Measurements from ENCODE around the gene C11orf54.

C11orf54 gene

GRCh38 chr11:93804879-93805278 lies 63.4 kb downstream of the C11orf54 start:
- H3K4me2 ChIP-seq (ENCODE audit: low read length), result no peak overlapping the region
- no peak overlapping the region for H3K9ac ChIP-seq (ENCODE audit: low read length)
- no peaks in the 10 kb centered on the region for H3K9me2 ChIP-seq (ENCODE audit: low read depth, low read length)
- no peaks in the 10 kb centered on the region for H3K79me2 ChIP-seq (ENCODE audit: insufficient read depth, low read length)
- H3K4me3 ChIP-seq (ENCODE audit: low read depth, low read length, poor library complexity, severe bottlenecking), result no peak overlapping the region
- no peaks in the 10 kb centered on the region for H3F3A ChIP-seq (ENCODE audit: insufficient read depth, low read length)
- H3K36me3 ChIP-seq (ENCODE audit: insufficient read depth, low read length), result peaks cover 81% of the 10 kb centered on the region
- H3K9me3 ChIP-seq (ENCODE audit: low read length), result no peaks in the 10 kb centered on the region
- no peaks in the 10 kb centered on the region for H4K20me1 ChIP-seq (ENCODE audit: insufficient read depth, low read length)
- no peaks in the 10 kb centered on the region for H3K27me3 ChIP-seq (ENCODE audit: insufficient read depth, low read length)
- H3K4me1 ChIP-seq (ENCODE audit: insufficient read depth, low read length, severe bottlenecking), result no peaks in the 10 kb centered on the region
- H3K27ac ChIP-seq (ENCODE audit: low read depth, low read length, poor library complexity, severe bottlenecking), result no peak overlapping the region
- TF ChIP-seq CTCF (IDR thresholded peaks at IDR 0.05; ENCODE audit: low read length) (no peak), EZH2 (IDR thresholded peaks at IDR 0.05; ENCODE audit: borderline replicate concordance, low read length) (no peak)
- H2AFZ ChIP-seq (ENCODE audit: low read length), result no peak overlapping the region

- TF ChIP-seq EZH2 (IDR thresholded peaks at IDR 0.05; ENCODE audit: borderline replicate concordance, low read length), result no peak
- no peak for TF ChIP-seq CTCF (IDR thresholded peaks at IDR 0.05; ENCODE audit: low read length)
- no peaks in the 10 kb centered on the region for H3F3A ChIP-seq (ENCODE audit: insufficient read depth, low read length)
- no peaks in the 10 kb centered on the region for H3K27me3 ChIP-seq (ENCODE audit: insufficient read depth, low read length)
- no peak overlapping the region for H3K4me2 ChIP-seq (ENCODE audit: low read length)
- H3K36me3 ChIP-seq (ENCODE audit: insufficient read depth, low read length), result peaks cover 82% of the 10 kb centered on the region
- H3K4me1 ChIP-seq (ENCODE audit: insufficient read depth, low read length, severe bottlenecking), result no peaks in the 10 kb centered on the region
- no peak overlapping the region for H3K4me3 ChIP-seq (ENCODE audit: low read depth, low read length, poor library complexity, severe bottlenecking)
- H3K9ac ChIP-seq (ENCODE audit: low read length), result no peak overlapping the region
- no peaks in the 10 kb centered on the region for H3K9me3 ChIP-seq (ENCODE audit: low read length)
- H3K27ac ChIP-seq (ENCODE audit: low read depth, low read length, poor library complexity, severe bottlenecking), result no peak overlapping the region
- H4K20me1 ChIP-seq (ENCODE audit: insufficient read depth, low read length), result no peaks in the 10 kb centered on the region
- no peak overlapping the region for H2AFZ ChIP-seq (ENCODE audit: low read length)
- no peaks in the 10 kb centered on the region for H3K9me2 ChIP-seq (ENCODE audit: low read depth, low read length)
- H3K79me2 ChIP-seq (ENCODE audit: insufficient read depth, low read length), result no peaks in the 10 kb centered on the region
These were observed 66.5 kb downstream of the C11orf54 start for GRCh38 chr11:93807980-93808379.

GRCh38 chr11:93813974-93814373 lies 72.5 kb downstream of the C11orf54 start:
- Histone ChIP-seq H3K27me3 (ENCODE audit: insufficient read depth, low read length) (no peaks in the 10 kb centered on the region), H3K4me2 (ENCODE audit: low read length) (no peak overlapping the region), H3K9me3 (ENCODE audit: low read length) (no peaks in the 10 kb centered on the region), H3K36me3 (ENCODE audit: insufficient read depth, low read length) (peaks cover 50% of the 10 kb centered on the region), H2AFZ (ENCODE audit: low read length) (no peak overlapping the region), H4K20me1 (ENCODE audit: insufficient read depth, low read length) (no peaks in the 10 kb centered on the region), H3K9ac (ENCODE audit: low read length) (no peak overlapping the region), H3K79me2 (ENCODE audit: insufficient read depth, low read length) (no peaks in the 10 kb centered on the region), H3K4me3 (ENCODE audit: low read depth, low read length, poor library complexity, severe bottlenecking) (no peak overlapping the region), H3K9me2 (ENCODE audit: low read depth, low read length) (no peaks in the 10 kb centered on the region), H3F3A (ENCODE audit: insufficient read depth, low read length) (no peaks in the 10 kb centered on the region), H3K4me1 (ENCODE audit: insufficient read depth, low read length, severe bottlenecking) (no peaks in the 10 kb centered on the region), H3K27ac (ENCODE audit: low read depth, low read length, poor library complexity, severe bottlenecking) (no peak overlapping the region)
- TF ChIP-seq EZH2 (IDR thresholded peaks at IDR 0.05; ENCODE audit: borderline replicate concordance, low read length) (no peak), CTCF (IDR thresholded peaks at IDR 0.05; ENCODE audit: low read length) (no peak)
